GM12892 (cell line): Measurements from ENCODE around the gene IGSF21.

Experiments
- POLR2A ChIP-seq: IDR thresholded peaks from 2 replicates; pipeline ENCODE4 v1.6.1; 2011; ENCODE audit warnings: low read depth, low read length, control low read depth
- POLR2AphosphoS5 ChIP-seq: IDR thresholded peaks from 2 replicates; pipeline ENCODE4 v1.6.1; 2011; ENCODE audit warnings: low read depth, low read length, control low read depth

GRCh38 chr1:18058981-18059605 is 48.5 kb upstream of the IGSF21 start:
- TF ChIP-seq POLR2AphosphoS5 = no peak
- no peak for TF ChIP-seq POLR2A
